PC-3 (cell line): ENCODE measurements around the gene CRIM1. TPM values are rescaled to one million over a fixed set of nuclear protein-coding genes. Genes with fewer than 3 reads are reported as not detected.
A peak's percentile ranks its signal among the peaks of the same experiment; 100 is the strongest.

Experiments used
- ATAC-seq: fragments of 200-7000 bp; cut with Tn5 transposase; 2 replicates; pipeline ENCODE4 v1.9.1; 2020; ENCODE audit warnings: mild to moderate bottlenecking, moderate library complexity
- BruUV-seq: library from RNA; stranded (reverse); fragments of 400-500 nt; replicated peaks from 2 replicates; lab custom pipeline; 2021; lab: Mats Ljungman, UMichigan
- CTCF ChIA-PET: fragments of 300-600 bp; sonication (Branson Sonifier 250); formaldehyde crosslinking; loops from one replicate; lab custom pipeline; 2022; ENCODE audit warnings: antibody characterized with exemption; lab: Charles Lee
- POLR2A ChIA-PET: fragments of 300-600 bp; sonication (Branson Sonifier 250); formaldehyde crosslinking; loops from one replicate; lab custom pipeline; 2022; ENCODE audit warnings: antibody characterized with exemption; ENCODE audit not compliant: unreplicated experiment; lab: Charles Lee
- DNase-seq: peaks from one replicate; pipeline ENCODE4 v3.0.0-alpha.2; 2015
- H2AFZ ChIP-seq: fragments of 300-600 bp; sonication (generic); 2 replicates; pipeline ENCODE4 v1.6.0; 2016; ENCODE audit warnings: antibody characterized with exemption, low read length
- H3F3A ChIP-seq: fragments of 300-600 bp; sonication (generic); one replicate; pipeline ENCODE4 v1.6.0; 2017; ENCODE audit warnings: antibody characterized with exemption, low read length, control low read depth, mild to moderate bottlenecking; ENCODE audit not compliant: unreplicated experiment
- H3K27ac ChIP-seq: fragments of 300-600 bp; sonication (generic); 2 replicates; pipeline ENCODE4 v1.5.1; 2016; ENCODE audit warnings: mild to moderate bottlenecking, low read length
- H3K27me3 ChIP-seq: fragments of 300-600 bp; sonication (generic); 2 replicates; pipeline ENCODE4 v1.6.1; 2016; ENCODE audit warnings: low read length, mixed read lengths
- H3K36me3 ChIP-seq: fragments of 300-600 bp; sonication (generic); 2 replicates; pipeline ENCODE4 v1.6.1; 2016; ENCODE audit warnings: low read depth, mixed run types, low read length, mixed read lengths
- H3K4me1 ChIP-seq: fragments of 300-600 bp; sonication (generic); 2 replicates; pipeline ENCODE4 v1.5.1; 2016; ENCODE audit warnings: low read length; ENCODE audit not compliant: insufficient read depth
- H3K4me2 ChIP-seq: fragments of 300-600 bp; sonication (generic); 2 replicates; pipeline ENCODE4 v1.6.0; 2016; ENCODE audit warnings: low read length
- H3K4me3 ChIP-seq: fragments of 300-600 bp; sonication (generic); 2 replicates; pipeline ENCODE4 v1.5.1; 2016; ENCODE audit warnings: mild to moderate bottlenecking, low read length, mixed read lengths
- H3K79me2 ChIP-seq: fragments of 300-600 bp; sonication (generic); 2 replicates; pipeline ENCODE4 v1.6.1; 2017; ENCODE audit warnings: low read length, mixed read lengths
- H3K9ac ChIP-seq: fragments of 300-600 bp; sonication (generic); 2 replicates; pipeline ENCODE4 v1.6.0; 2016; ENCODE audit warnings: mild to moderate bottlenecking, low read length
- H3K9me2 ChIP-seq: fragments of 300-600 bp; sonication (generic); replicated peaks from 2 replicates; pipeline ENCODE4 v1.6.1; 2016; ENCODE audit warnings: mixed run types, low read length, mixed read lengths
- H3K9me3 ChIP-seq: fragments of 300-600 bp; sonication (generic); 2 replicates; pipeline ENCODE4 v1.6.1; 2016; ENCODE audit warnings: low read length, mixed read lengths
- H4K20me1 ChIP-seq: fragments of 300-600 bp; sonication (generic); 2 replicates; pipeline ENCODE4 v1.6.1; 2016; ENCODE audit warnings: low read length, mixed read lengths
- EZH2 ChIP-seq: fragments of 300-600 bp; sonication (generic); IDR thresholded peaks from one replicate; pipeline ENCODE4 v1.6.1; 2017; ENCODE audit warnings: antibody characterized with exemption, mild to moderate bottlenecking, low read length; ENCODE audit not compliant: unreplicated experiment
- EZH2phosphoT487 ChIP-seq: fragments of 300-600 bp; sonication (generic); IDR thresholded peaks from 2 replicates; pipeline ENCODE4 v1.6.1; 2018; ENCODE audit warnings: mild to moderate bottlenecking, antibody characterized with exemption, low read length, borderline replicate concordance
- intact Hi-C: fragments of 100-400 bp; cut with micrococcal nuclease; formaldehyde crosslinking; loops from 2 replicates; pipeline ENCODE4 v1.9.0; 2023
- total RNA-seq: library from RNA; depleted of rRNA; stranded (reverse); fragments of >200 nt; gene quantifications from 2 replicates; pipeline ENCODE4 v1.2.3, GENCODE V29; 2014
- TF ChIP-seq, protein P1 (sequence below): fragments of 300-600 bp; sonication (generic); conservative IDR thresholded peaks from 2 replicates; pipeline ENCODE4 v1.5.1; 2017; ENCODE audit warnings: antibody characterized with exemption, low read depth, mild to moderate bottlenecking, low read length

Gene CRIM1
- total RNA-seq, 1 experiment from 2014 or later, result 70.7 TPM

DNA sequence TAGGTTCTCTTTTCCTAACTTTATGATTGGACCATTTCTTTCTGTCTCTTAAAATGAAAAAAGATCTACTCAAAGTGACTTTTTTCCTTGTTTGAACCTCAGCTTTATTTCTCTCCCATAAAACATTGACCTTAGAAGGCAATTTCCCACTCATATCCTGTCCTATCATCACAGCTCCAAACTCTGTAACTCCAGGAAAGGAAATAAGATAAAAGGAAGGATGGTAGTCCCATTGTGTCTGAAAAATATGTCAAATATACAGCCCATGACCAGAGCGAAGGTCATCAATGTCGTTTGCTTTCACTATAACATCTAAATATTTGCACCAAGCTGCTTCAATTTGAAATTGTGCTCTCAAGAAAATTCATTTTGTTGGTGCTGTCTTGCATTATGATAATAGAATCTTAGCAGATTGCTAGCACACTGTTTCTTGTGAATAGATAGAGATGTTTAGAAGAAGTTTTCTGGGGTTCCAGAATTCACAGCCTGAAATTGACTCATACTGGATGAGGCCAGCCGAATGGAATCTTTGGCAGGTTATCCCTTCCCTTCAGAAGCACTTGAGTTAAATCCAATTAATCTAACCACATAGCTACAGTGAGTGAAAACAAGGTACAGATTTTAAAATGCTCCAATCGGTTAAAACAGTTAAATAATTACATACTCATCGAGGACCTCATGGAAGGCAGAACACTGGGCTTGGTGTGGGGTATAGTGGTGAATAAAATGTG is 95.1 kb downstream of the CRIM1 start:
- no TSS peak for BruUV-seq
- H3K9me2 ChIP-seq, result no peaks in the 10 kb centered on the region
- H3K9me3 ChIP-seq, result no peaks in the 10 kb centered on the region
- peaks cover 48% of the 10 kb centered on the region for H3K4me1 ChIP-seq
- ATAC-seq (peak; percentile 78), DNase-seq (peak; percentile 65)
- H3K9ac ChIP-seq, result no peak overlapping the region
- CTCF ChIA-PET, result interaction anchor here (0.7 to 1.8 kb wide), 3 partner anchors 9 to 234 kb away, joined by 3 to 7 read pairs (median 3); no protein-coding TSS in a partner anchor
- intact Hi-C loops, result no loop called here
- peak overlapping the region; percentile 22 for H3K27ac ChIP-seq
- peaks cover 18% of the 10 kb centered on the region; the same call in 1 of the 2 replicates for H3K36me3 ChIP-seq
- H3K4me2 ChIP-seq, result peak overlapping the region; percentile 1; the same call in 1 of the 2 replicates
- TF ChIP-seq EZH2 (no peak), EZH2phosphoT487 (no peak)
- TF ChIP-seq, protein P1, sequence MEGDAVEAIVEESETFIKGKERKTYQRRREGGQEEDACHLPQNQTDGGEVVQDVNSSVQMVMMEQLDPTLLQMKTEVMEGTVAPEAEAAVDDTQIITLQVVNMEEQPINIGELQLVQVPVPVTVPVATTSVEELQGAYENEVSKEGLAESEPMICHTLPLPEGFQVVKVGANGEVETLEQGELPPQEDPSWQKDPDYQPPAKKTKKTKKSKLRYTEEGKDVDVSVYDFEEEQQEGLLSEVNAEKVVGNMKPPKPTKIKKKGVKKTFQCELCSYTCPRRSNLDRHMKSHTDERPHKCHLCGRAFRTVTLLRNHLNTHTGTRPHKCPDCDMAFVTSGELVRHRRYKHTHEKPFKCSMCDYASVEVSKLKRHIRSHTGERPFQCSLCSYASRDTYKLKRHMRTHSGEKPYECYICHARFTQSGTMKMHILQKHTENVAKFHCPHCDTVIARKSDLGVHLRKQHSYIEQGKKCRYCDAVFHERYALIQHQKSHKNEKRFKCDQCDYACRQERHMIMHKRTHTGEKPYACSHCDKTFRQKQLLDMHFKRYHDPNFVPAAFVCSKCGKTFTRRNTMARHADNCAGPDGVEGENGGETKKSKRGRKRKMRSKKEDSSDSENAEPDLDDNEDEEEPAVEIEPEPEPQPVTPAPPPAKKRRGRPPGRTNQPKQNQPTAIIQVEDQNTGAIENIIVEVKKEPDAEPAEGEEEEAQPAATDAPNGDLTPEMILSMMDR, result no peak
- H3K79me2 ChIP-seq, result peaks cover 25% of the 10 kb centered on the region
- H3K4me3 ChIP-seq, result no peak overlapping the region
- H3K27me3 ChIP-seq, result no peaks in the 10 kb centered on the region
- H3F3A ChIP-seq, result no peaks in the 10 kb centered on the region
- no peak overlapping the region for H2AFZ ChIP-seq
- no peaks in the 10 kb centered on the region for H4K20me1 ChIP-seq
- POLR2A ChIA-PET, result no interaction called here

DNA sequence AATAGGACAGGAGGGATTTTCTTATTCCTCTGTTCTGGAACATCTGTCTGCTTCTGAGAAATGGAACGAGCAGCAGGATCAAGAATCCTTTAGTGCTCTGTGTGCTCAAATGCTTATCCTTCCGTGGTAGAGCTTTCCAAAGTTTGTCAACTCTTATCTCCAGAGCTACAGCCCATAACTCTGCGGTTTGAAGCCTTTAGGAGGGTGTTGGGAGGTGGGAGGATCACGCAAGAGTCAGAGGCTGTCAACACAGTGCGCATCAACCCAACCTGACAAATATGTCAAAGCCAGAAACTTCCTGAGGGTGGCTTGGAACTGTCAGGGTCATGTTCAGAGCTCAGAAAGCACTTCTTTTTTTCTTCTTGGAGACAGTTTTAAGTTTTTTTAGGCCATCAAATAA is 95.9 kb downstream of the CRIM1 start:
- Histone ChIP-seq H3K79me2 (peaks cover 25% of the 10 kb centered on the region), H3K36me3 (peaks cover 16% of the 10 kb centered on the region; the same call in 1 of the 2 replicates), H3K27me3 (no peaks in the 10 kb centered on the region), H3K27ac (no peak overlapping the region), H3K9me3 (no peaks in the 10 kb centered on the region), H4K20me1 (no peaks in the 10 kb centered on the region), H2AFZ (no peak overlapping the region), H3F3A (no peaks in the 10 kb centered on the region), H3K4me2 (no peak overlapping the region), H3K4me1 (peaks cover 48% of the 10 kb centered on the region), H3K9ac (no peak overlapping the region), H3K9me2 (no peaks in the 10 kb centered on the region), H3K4me3 (no peak overlapping the region)
- POLR2A ChIA-PET, result no interaction called here
- DNase-seq (no peak), ATAC-seq (no peak)
- TF ChIP-seq, protein P1, result no peak
- TF ChIP-seq EZH2 (no peak), EZH2phosphoT487 (no peak)
- no TSS peak for BruUV-seq
- intact Hi-C loops, result no loop called here
- CTCF ChIA-PET, result interaction anchor here (0.8 to 1.8 kb wide), 2 partner anchors 8 to 99 kb away, joined by 3 to 7 read pairs; no protein-coding TSS in a partner anchor

DNA sequence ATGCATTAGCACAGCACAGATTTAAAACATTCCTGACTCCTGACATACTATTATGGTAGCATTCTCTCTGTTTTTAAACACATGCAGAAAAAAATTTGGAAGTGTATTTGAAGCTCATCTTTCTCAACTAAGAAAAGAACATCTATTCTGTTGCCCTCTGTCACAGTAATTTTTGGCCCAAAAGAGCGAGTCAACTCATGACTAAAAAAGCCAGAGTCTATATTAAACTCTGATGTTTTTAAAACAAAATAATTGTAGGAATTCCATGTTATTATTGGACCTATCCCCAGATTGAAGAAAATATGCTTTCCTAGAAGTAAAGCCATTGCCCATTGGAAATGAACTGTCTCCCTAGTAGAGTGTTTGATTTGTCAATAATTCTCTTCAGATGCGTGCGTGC is 96.7 kb downstream of the CRIM1 start:
- H4K20me1 ChIP-seq, result no peaks in the 10 kb centered on the region
- H3K36me3 ChIP-seq, result peaks cover 15% of the 10 kb centered on the region; the same call in 1 of the 2 replicates
- peak; percentile 20 for DNase-seq
- no peak overlapping the region for H3K4me2 ChIP-seq
- POLR2A ChIA-PET, result no interaction called here
- H3K9me2 ChIP-seq, result no peaks in the 10 kb centered on the region
- no peak overlapping the region for H3K27ac ChIP-seq
- peaks cover 48% of the 10 kb centered on the region for H3K4me1 ChIP-seq
- no peaks in the 10 kb centered on the region for H3F3A ChIP-seq
- H3K27me3 ChIP-seq, result no peaks in the 10 kb centered on the region
- H3K79me2 ChIP-seq, result peaks cover 25% of the 10 kb centered on the region
- no peak overlapping the region for H3K4me3 ChIP-seq
- no peak for ATAC-seq
- TF ChIP-seq EZH2phosphoT487 (no peak), EZH2 (no peak)
- TF ChIP-seq, protein P1, result no peak
- BruUV-seq, result no TSS peak
- H3K9me3 ChIP-seq, result no peaks in the 10 kb centered on the region
- H3K9ac ChIP-seq, result no peak overlapping the region
- intact Hi-C loops, result no loop called here
- H2AFZ ChIP-seq, result no peak overlapping the region
- CTCF ChIA-PET, result interaction anchor here (0.8 to 1.8 kb wide), 2 partner anchors 8 to 100 kb away, joined by 3 to 7 read pairs; no protein-coding TSS in a partner anchor
